H1 (cell line): Measurements from ENCODE around the gene TBC1D24. TPM values are rescaled to one million over a fixed set of nuclear protein-coding genes. Genes with fewer than 3 reads are reported as not detected.

Experiments
- ASH2L ChIP-seq: fragments of 200-600, 300-600 bp; sonication (generic); IDR thresholded peaks from one replicate; pipeline ENCODE4 v1.7.1; 2017; ENCODE audit warnings: low read length
- ATF2 ChIP-seq: IDR thresholded peaks from 2 replicates; pipeline ENCODE4 v1.6.1; 2012; ENCODE audit warnings: low read length, inconsistent platforms
- BRCA1 ChIP-seq: IDR thresholded peaks from 2 replicates; pipeline ENCODE4 v1.6.1; 2012; ENCODE audit warnings: low read depth, low read length, improper control_type of control experiment
- CBX8 ChIP-seq: fragments of 300-800, 300-1000 bp; sonication (generic); IDR thresholded peaks from 2 replicates; pipeline ENCODE4 v1.7.1; 2016; ENCODE audit warnings: low read depth, low read length, borderline replicate concordance
- CHD1 ChIP-seq: IDR thresholded peaks from 2 replicates; pipeline ENCODE4 v1.6.1; 2012; ENCODE audit warnings: low read depth, low read length, improper control_type of control experiment
- CTBP2 ChIP-seq: IDR thresholded peaks from 2 replicates; pipeline ENCODE4 v1.7.0; 2011; ENCODE audit warnings: borderline replicate concordance, mild to moderate bottlenecking, moderate library complexity, mixed read lengths, low read length; ENCODE audit not compliant: insufficient read depth, insufficient read length
- EGR1 ChIP-seq: IDR thresholded peaks from 2 replicates; pipeline ENCODE4 v1.6.1; 2011; ENCODE audit warnings: low read depth, low read length, borderline replicate concordance
- GABPA ChIP-seq: IDR thresholded peaks from 2 replicates; pipeline ENCODE4 v1.6.1; 2011; ENCODE audit warnings: mild to moderate bottlenecking, low read length, moderate library complexity, borderline replicate concordance; ENCODE audit not compliant: insufficient read depth
- KDM1A ChIP-seq: fragments of 200-600, 300-600 bp; sonication (generic); IDR thresholded peaks from 2 replicates; pipeline ENCODE4 v1.7.1; 2016; ENCODE audit warnings: mild to moderate bottlenecking, low read length, borderline replicate concordance
- KDM4A ChIP-seq: IDR thresholded peaks from one replicate; pipeline ENCODE4 v1.7.1; 2012; ENCODE audit warnings: low read depth, mild to moderate bottlenecking, moderate library complexity, low read length, inconsistent platforms; ENCODE audit not compliant: severe bottlenecking
- MAFK ChIP-seq: IDR thresholded peaks from 2 replicates; pipeline ENCODE4 v1.6.1; 2012; ENCODE audit warnings: low read depth, mild to moderate bottlenecking, improper control_type of control experiment, low read length
- NANOG ChIP-seq: IDR thresholded peaks from 2 replicates; pipeline ENCODE4 v1.6.1; 2011; ENCODE audit warnings: low read length, low read depth, mild to moderate bottlenecking, inconsistent platforms; ENCODE audit not compliant: insufficient read depth, poor library complexity, severe bottlenecking
- NRF1 ChIP-seq: IDR thresholded peaks from 2 replicates; pipeline ENCODE4 v1.6.1; 2011; ENCODE audit warnings: mild to moderate bottlenecking, low read depth, low read length, improper control_type of control experiment
- POLR2A ChIP-seq, 2 experiments: IDR thresholded peaks; 1 replicate in 1 of 2; 2 replicates in 1 of 2; pipeline ENCODE4 v1.6.1; 2011; ENCODE audit warnings: low read depth in 2 of 2, low read length in 2 of 2, mild to moderate bottlenecking in 2 of 2; ENCODE audit errors: control extremely low read depth in 1 of 2
- POLR2AphosphoS5 ChIP-seq: IDR thresholded peaks from 2 replicates; pipeline ENCODE4 v1.6.1; 2011; ENCODE audit warnings: low read depth, low read length
- RXRA ChIP-seq: IDR thresholded peaks from 2 replicates; pipeline ENCODE4 v1.6.1; 2011; ENCODE audit warnings: low read depth, mild to moderate bottlenecking, low read length, moderate library complexity; ENCODE audit not compliant: insufficient read depth
- SAP30 ChIP-seq: fragments of 300-600 bp; sonication (generic); IDR thresholded peaks from 2 replicates; pipeline ENCODE4 v1.7.1; 2012; ENCODE audit warnings: low read length, moderate library complexity, mild to moderate bottlenecking, inconsistent platforms; ENCODE audit not compliant: insufficient read depth, insufficient replicate concordance
- SIX5 ChIP-seq: IDR thresholded peaks from 2 replicates; pipeline ENCODE4 v1.6.1; 2011; ENCODE audit warnings: mild to moderate bottlenecking, low read depth, low read length
- TCF12 ChIP-seq: IDR thresholded peaks from 2 replicates; pipeline ENCODE4 v1.6.1; 2011; ENCODE audit warnings: low read depth, mild to moderate bottlenecking, low read length
- USF2 ChIP-seq: IDR thresholded peaks from 2 replicates; pipeline ENCODE4 v1.6.1; 2011; ENCODE audit warnings: low read length, improper control_type of control experiment
- YY1 ChIP-seq: IDR thresholded peaks from 2 replicates; pipeline ENCODE4 v1.6.1; 2011; ENCODE audit warnings: low read depth, mild to moderate bottlenecking, low read length
- ZNF274 ChIP-seq: IDR thresholded peaks from 2 replicates; pipeline ENCODE4 v1.7.0; 2012; ENCODE audit warnings: low read length, borderline replicate concordance; ENCODE audit errors: extremely low read depth
- polyA plus RNA-seq, 7 experiments: library from polyadenylated mRNA; depleted of rRNA in 3 of 7; stranded (reverse) in 5 of 7; unstranded in 2 of 7; fragments of >200 nt in 5 of 7; fragments of 200-250 nt in 2 of 7; gene quantifications; 1 replicate in 5 of 7; 2 replicates in 1 of 7; 4 replicates in 1 of 7; pipeline versions ENCODE4 v1.2.1 to v1.2.3, GENCODE V29; 2011 to 2013; ENCODE audit warnings: missing spikeins in 2 of 7, mixed read lengths in 2 of 7
- total RNA-seq: library from RNA; stranded (reverse); fragmentation: NEBNext Ultra II Directional; extraction: Animal tissue kit (Norgen Biotek cat#: 25700); gene quantifications from 2 replicates; pipeline ENCODE4 v1.2.1, GENCODE V29; 2021

Gene TBC1D24
- total and polyA plus RNA-seq, 2 of the 8 experiments (the other 6 are each of a cell fraction or from before 2014, with no cell fraction given): 8.7 to 21.5 TPM

GRCh38 chr16:2531696-2532493, 57.0 kb downstream of the TBC1D24 start (continued):
- TF ChIP-seq USF2 (peak; percentile 56), ASH2L (no peak), CTBP2 (no peak), TCF12 (no peak), NANOG (peak; percentile 2), CHD1 (no peak), ZNF274 (no peak), ATF2 (peak; percentile 56), MAFK (no peak), CBX8 (no peak), POLR2AphosphoS5 (peak; percentile 85), SAP30 (no peak), RXRA (no peak), POLR2A (IDR thresholded peaks at IDR 0.05; ENCODE audit: control extremely low read depth in 1 of 2, low read depth in 2 of 2, low read length in 2 of 2) (peak; percentile 88 to 89), BRCA1 (no peak), KDM1A (no peak), EGR1 (no peak), GABPA (no peak), SIX5 (no peak), NRF1 (peak; percentile 46; the same call in 1 of the 2 replicates), YY1 (no peak), KDM4A (peak; percentile 52)
